ENCODE results near the gene VPS36.
"Not testable (repeated sequence)": the region's sequence is repeated elsewhere in the genome, so short reads cannot be mapped to it uniquely, and the experiment has no call there.

Gene VPS36

DNA sequence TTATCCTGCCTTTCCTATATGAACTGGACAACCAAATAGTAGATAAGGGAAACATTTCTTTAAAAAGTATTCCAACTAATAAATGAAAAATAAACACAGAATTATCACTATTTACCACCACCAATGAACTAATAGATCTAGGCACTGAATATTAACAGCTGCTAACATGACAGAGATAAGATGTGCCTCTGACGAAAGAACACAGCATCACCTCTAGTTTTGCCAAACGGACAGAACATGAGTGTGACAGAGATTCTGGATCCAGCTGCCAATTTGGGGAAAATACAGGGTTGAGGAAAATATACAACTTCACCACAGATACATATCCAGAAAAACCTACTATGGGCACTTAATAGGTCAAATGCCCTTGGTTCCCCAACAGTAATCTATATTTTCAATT lies 18.0 kb downstream of the VPS36 start:
- no peak for DNase-seq

DNA sequence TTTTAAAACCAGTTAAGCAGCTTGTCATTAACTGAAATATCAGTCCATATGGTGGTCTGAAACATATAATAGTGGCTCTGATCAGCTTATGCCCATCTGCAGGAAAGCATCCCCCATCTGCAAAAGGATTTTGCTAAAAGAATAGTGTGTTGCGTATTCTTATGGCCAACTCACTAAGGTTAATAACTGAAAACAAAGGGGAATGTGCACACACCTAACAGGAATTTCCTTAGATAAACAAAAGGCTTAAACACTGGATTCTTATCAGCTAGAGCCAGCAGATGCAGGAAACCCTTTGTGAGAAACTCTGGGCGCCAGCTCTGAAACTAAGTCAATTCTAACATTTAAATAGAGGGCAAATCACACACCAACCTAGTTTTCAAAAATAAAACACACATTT lies 22.1 kb downstream of the VPS36 start:
- DNase-seq = no peak

DNA sequence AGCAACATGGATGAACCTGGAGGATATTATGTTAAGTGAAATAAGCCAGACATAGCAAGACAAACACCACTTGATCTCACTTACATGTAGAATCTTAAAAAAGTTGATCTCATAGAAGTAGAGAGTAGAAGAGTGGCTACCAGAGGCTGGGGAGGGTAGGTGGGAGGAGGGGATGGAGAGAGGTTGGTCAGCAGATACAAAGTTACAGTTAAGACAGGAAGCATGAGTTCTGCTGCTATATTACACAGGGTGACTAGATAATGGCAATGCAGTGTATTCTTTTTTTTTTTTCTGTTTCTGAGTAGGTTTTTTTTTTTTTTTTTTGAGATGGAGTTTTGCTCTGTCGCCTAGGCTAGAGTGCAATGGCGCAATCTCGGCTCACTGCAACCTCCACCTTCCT lies 29.2 kb downstream of the VPS36 start:
- DNase-seq = no peak

DNA sequence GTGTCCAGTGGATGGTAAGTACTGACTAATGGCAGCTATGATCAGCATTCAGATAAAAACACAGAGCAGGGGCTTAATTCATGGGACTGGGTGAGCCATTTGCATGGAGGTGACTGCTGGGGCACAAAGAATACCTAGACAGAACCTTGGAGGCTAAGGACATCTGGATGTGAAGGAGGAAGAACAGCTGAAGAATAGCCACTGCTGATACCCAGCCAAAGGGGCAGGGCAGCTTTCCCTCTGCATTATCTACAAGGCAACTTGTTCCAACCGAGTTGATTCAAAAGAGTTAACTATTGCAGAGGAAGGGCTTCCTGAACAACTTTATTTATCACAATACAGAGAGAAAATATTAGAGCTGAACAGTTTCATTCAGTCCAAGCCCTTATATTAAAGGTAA lies 31.4 kb downstream of the VPS36 start:
- DNase-seq = no peak

DNA sequence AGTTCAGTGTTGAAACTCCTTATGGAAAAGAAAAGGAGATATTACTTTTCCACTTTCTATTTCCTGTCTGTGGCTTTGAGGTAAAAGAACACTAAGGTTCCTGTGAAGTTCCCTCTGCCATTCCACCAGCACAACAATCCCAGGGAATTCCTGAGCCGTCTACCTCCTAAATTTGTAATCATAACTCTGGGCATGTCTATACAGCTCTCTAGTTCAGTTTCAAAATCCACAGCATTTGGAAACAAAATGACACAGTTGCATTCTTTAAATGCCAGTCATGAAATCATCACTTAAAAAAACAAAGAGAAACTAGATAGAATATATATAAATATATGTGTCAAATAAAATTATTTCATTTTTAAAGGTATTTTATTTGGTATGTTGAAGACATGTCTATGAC lies 35.5 kb downstream of the VPS36 start:
- no peak for DNase-seq

DNA sequence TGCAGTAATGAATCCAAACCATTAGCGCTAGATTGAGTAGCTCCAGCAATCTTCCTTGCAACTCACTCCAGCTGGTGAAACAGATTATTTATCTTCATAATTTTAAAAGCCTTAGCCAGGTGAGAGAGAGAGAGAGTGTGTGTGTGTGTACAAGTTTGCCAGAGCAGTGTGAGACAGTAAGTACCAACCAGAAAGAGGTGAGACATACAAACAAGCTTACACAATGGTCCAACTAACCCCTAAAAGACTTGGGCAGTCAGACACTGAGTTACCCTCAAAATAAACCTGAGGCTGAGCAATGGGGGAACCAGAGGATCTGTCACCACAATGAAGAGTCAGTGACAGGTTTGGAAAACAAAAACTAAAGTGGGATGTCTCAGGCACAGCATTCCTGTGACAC lies 36.4 kb downstream of the VPS36 start:
- DNase-seq = no peak

DNA sequence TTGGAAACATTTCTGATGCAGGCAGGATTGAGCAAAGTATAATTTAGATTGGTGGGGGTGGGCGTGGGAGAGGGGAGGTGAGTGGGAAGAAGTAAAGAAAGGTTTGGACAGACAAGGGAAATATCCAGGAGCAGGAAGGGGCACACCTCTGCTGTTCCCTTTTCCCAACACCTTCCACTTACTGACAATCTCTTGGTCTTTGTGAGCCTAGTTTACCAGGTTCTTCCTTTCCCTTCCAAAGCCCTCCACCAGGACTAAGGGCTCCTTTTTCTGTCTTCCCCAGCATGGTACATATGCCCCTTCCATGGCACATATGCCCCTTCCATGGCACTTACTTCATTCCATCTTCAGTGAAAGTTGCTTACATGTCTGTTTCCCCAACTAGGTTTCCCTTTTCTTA lies 38.3 kb downstream of the VPS36 start:
- no peak for DNase-seq

DNA sequence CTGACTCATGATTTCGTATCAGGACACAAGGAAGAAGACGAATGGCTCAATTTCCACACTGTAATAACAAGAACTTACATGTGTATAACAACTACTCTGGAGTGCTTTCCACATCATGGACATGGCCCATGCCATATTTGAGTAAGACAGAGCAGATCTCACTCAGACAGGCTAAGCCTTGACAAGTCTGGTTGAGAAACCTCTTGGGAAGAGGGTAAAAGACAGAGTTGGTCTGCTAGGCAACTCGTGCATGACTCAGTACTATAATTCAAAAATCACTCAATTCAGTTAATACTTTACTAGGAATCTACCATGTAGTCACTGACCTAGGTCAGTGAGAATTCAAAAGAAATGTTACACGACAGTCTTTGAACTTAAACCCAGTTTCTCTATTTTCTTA lies 38.8 kb downstream of the VPS36 start:
- no peak for DNase-seq

DNA sequence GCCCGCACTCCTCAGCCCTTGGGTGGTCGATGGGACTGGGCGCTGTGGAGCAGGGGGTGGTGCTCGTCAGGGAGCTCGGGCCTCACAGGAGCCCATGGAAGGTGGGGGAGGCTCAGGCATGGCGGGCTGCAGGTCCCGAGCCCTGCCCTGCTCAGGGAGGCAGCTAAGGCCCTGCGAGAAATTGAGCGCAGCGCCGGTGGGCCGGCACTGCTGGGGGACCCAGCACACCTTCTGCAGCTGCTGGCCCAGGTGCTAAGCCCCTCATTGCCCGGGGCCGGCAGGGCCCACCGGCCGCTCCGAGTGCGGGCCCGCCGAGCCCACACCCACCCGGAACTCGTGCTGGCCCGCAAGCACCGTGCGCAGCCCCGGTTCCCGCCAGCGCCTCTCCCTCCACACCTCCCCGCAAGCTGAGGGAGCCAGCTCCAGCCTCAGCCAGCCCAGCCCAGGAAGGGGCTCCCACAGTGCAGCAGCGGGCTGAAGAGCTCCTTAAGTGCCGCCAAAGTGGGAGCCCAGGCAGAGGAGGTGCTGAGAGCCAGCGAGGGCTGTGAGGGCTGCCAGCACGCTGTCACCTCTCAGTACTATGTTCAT lies 42.3 kb downstream of the VPS36 start:
- DNase-seq = not testable (repeated sequence)

DNA sequence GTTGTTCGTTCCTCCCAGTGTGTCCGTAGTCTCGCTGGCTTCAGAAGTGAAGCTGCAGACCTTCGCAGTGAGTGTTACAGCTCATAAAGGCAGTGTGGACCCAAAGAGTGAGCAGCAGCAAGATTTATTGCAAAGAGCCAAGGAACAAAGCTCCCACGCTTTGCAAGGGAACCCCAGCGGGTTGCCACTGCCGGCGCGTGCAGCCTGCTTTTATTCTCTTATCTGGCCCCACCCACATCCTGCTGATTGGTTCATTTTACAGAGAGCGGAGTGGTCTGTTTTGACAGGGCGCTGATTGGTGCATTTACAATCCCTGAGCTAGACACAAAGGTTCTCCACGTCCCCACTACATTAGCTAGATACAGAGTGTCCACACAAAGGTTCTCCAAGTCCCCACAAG lies 43.0 kb downstream of the VPS36 start:
- DNase-seq = not testable (repeated sequence)

DNA sequence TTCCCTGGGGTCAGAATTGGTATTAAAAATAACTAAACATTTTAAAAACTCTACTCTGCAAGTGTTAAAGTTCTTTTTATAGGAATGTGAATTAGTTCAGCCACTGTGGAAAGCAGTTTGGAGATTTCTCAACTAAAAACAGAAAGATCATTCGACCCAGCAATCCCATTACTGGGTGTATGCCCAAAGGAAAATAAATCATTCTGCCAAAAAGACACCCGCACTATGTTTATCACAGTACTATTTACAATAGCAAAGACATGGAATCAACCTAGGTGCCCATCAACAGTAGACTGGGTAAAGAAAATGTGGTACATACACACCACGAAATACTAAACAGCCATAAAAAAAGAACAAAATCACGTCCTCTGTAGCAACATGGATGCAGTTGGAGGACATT lies 43.8 kb downstream of the VPS36 start:
- no peak for DNase-seq

DNA sequence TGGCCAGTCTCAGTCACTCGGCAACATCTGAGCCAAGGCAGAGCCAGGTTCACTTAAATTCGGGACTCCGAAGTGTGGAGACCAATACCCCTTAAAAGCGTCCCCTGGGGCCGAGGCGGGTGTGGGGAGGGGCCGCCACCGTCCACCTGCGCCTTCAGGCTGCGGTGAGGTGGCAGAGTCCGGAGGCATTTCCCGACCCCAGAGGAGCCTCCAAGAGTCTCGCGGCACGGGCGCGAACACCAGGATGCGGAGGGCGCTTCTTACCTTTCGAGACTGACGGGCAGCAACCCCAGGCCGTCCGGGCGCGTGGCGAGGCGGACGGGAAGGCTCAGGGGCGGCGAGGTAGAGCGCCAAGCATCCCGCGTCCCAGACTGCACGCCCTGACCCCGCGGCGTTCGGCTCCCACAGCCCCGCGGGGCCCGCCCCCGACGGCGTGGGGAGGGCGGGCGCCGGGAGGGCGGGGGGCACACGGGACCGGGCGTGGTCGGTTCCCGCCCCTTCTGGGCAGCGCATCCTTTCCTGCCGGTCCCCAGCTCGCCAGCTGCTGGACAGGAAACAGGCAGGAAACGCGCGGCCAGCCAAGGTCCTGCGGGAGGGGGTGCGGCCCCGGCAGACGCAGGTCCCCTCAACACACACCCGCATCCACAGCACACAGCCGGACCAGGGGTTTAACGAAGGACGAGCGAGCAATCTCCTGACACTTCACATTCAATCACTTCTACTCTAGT lies 44.5 kb downstream of the VPS36 start, which contains the start of gene THSD1:
THSD1 (minus strand) TSS at position 406 of the 728 bp plus-strand sequence. CDS start 3,572 bp downstream, outside the sequence.
- no peak for DNase-seq

DNA sequence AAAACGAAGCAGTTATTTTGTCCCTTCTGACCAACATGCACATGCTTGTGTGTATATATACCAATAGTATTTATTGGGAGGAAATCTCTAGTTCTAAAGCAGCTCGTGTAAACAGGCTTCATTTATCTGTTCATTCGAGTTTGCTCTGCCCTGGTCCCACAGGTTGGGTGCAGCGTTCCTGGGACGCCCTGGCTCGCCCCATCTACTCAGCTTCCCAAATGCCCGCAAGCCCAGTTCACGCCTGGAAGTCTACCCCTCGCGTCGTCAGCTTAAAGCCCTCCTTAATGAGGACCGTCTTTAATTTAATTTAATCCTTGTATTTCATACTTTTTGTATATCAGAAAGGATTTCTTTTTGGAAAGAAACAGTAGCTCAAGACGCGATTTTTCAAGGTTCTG lies 45.1 kb downstream of the VPS36 start:
- no peak for DNase-seq

DNA sequence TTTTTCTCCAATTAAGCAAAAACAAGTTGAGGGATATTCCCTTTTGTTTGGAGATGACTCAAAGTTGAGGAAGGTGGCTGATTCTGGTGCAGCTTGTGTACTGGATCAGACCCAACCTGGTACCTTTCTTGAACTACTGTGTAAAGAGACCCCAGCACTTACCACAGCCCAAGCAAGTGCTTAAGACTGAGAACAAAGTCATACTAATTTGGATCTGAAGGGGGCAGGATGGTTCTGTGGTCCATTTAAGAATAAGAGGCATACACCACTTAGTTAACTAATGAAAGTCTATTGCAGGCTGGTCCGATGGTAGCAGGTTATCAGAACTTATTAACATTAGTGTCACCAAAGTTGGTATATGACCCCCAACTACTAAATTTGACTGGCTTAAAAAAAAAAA lies 50.7 kb downstream of the VPS36 start:
- DNase-seq = no peak

DNA sequence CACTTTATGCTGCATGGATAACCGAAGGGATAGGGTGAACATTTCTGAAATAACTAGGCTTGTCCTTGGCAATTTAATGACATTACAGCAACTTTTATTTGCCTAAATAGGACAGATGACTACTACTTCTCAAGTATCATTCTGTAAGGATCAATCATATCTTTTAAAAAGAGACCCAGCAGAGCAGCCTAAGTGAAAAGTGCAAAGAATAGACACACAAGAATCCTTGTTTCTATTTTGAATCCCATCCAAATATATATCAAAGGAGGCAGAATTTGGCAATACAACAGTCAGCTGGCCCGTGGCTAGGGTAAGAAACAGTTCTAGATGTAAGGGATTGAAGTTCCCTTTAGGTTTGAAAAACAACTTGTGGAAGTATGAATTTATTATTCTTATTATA lies 51.4 kb downstream of the VPS36 start:
- no peak for DNase-seq

DNA sequence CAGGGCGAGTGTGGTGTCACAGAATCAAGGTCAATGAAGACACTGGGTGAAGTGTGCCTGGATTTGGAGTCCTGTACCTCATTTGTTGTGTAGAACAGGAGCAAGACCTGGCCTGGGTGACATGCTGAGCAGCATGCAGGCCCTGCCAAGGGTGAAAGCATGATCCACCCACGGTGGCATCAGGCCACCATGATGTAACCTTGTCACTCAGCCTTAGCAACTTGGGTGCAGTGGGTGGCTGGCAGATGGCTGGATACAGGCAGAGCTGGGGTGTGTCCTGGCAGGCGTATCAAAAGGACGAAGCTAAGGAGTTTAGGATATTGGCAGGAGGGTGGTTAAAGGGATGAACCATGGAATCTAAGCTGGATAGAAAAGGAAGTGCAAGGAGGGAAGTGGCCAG lies 54.7 kb downstream of the VPS36 start:
- DNase-seq = no peak

DNA sequence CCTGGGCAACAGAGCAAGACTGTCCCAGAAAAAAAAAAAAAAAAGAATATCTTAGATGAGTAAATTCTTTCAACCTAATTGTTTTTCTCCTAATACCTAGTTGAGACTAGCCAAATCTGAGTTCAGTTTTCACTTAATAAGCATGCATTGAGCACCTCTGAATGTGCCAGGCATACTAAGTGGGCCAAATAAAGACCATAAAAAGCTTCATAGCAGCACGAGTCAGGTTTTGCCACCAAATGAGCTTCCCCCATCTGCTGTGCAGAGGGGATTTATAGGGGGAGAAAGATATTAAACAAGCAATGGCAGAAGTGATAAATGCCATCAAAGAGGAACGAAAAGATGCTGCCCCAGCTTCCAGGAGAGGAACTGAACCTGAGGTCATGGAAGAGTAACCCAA lies 55.8 kb downstream of the VPS36 start:
- no peak for DNase-seq

DNA sequence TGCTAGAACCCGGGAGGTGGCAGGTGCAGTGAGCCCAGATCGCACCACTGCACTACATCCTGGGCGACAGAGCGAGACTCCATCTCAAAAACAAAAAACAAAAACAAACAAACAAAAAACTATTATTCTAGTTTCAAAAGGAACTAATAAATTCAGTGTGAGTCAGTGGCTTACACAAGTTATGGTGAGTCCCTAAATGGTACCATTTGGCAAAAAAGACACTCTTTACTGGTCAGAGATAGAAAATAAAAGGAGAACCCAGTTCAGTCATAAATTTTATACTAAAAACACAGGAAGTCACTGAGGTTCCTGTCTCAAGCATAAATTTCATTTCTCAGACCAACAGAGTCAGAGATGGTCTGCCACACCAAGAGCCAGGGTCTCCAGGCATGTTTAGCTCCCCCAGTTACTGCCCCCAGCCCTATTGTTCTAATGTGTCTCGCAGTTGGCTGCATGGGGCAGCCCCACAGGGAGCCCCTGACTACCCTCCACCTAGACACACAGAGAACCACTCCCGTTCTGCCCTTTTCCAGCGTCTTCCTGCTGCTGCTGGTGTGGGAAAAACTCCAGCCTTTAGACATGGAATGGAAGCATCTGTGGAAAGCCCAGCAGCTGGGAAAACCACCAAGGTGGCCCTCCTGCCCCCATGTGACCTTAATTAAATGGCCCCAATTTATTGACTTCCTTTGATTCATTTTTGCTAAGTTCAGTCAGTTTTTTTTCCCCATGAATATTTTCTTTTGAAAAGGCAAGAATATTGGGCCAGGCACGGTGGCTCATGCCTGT lies 56.7 kb downstream of the VPS36 start:
- no peak for DNase-seq

DNA sequence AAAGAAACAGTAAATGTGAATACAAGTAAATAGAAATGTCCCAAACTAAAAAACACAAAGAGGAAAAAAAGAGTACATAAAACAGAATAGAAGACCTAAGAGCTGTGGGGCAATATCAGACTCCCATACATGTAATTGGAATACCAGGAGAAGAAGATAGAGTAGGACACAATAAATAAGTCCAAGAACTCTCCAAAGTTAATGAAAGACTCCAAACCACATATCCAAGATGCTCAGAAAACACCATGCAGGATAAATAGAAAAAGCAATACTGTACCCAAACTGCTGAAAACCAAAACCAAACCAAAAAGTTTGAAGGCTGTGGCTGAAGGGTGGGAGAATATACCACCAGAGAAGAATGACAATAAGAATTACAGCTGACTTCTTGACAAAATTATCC lies 62.7 kb downstream of the VPS36 start:
- no peak for DNase-seq

DNA sequence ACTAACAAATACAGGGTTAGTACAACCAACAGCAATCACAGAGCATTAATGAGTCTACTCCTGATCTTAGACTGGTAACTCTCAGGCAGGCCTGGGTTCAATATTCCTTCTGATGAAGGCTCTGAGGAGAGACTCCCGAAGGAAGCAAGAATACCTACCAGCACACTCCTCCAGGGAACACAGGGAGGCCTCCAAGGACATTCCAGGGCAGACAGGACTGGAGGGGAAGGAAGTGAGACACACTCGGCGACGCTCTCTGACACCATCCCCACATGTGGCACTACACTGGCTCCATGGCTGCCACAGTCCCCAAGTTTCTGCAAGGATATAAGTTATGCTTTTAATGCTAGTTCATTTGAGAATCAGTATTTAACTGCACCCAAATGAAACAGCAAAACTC lies 64.6 kb downstream of the VPS36 start:
- DNase-seq = no peak

DNA sequence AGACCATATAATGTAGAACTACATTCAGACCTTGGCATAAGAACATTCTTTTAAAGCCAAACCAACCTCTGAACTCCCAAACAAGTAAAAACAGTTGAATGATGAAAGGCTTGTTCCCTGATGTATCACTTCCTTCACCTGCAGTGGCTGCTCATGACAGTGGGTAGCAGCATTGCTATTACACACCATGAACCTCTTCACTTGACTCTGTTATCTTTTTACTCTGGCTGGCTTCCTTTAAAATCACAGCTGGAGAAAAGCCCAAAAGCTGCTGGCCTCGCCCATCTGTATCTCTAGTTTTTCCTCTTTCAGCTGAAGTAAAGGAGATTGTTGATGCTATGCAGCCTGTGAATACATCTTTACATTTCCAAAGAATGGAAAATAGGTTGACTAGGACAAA lies 67.1 kb downstream of the VPS36 start:
- DNase-seq = no peak

DNA sequence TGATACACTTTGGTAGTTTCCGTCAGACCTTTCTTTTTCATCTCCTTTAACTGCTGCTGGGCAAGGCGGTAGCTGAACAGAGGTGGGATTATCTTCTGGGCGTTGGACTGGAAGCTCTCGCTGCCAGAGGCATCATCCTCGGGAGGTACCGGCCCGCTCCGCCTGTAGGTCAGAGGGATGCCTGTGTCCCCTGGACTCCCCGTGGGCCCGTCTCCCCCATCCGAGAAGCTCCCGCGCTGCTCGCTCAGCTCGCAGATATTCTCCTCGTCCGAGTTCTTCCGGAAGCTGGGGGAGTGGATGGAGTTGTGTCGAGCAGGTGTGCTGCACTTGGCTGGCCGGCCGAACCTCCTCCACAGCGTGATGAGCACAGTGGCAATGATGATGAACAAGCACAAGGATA lies 72.1 kb downstream of the VPS36 start:
- DNase-seq = no peak

DNA sequence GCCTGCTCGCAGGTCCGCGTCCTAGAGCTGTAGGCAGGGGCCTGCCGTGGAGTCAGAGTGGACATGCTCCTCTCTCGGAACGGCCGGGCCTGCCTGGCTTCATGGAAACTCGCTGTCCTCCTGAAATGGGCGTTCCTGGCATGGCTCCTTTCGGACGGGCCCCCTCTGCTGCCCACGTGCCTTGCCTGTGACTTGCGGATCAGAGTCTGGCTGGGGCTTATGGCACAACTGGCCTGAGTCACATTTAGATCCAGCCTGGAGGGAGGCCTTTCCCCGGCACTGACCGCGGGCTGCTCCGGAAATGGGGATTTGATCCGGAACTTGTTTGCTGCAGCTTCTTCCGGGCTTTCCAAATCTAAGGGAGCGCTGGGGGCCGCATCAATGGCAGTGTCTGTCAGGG lies 72.5 kb downstream of the VPS36 start:
- no peak for DNase-seq

DNA sequence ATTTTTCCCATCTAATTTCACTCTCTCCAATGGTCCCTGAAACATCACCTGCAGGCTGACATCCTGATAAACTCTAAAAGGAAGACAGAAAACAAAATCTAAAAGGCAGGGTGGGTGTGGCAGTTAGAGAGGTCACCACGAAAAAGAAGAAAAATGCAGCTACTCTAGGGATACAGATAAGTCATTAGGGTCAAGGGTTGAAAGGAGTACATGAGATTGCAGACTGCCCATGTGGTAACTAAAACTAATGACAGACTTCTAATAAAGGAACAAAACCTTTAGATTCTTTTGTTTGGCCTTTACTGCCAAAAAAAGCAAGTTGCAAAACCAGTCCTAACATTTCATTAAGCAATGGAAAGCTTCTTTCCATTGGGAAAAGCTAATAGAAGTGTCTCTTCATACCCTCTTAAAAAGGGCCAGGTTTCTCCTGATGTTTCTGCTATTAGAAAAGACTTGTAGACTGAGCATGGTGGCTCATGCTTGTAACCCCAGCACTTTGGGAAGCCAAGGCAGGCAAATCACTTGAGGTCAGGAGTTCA lies 75.5 kb downstream of the VPS36 start:
- DNase-seq = no peak

All from midbrain (tissue), 1 donor.